ENCODE results near the gene MAP7D2. TPM values are rescaled to one million over a fixed set of nuclear protein-coding genes. Genes with fewer than 3 reads are reported as not detected.

The MAP7D2 gene
- total RNA-seq, 4 donors from 2014 or later = 2.1 to 4.4 (median 2.2) TPM; not detected in 1

- Histone ChIP-seq H3K4me3 (no peak overlapping the region), H3K9me3 (no peaks in the 10 kb centered on the region), H3K4me1 (no peaks in the 10 kb centered on the region), H3K36me3 (no peaks in the 10 kb centered on the region), H3K27ac (no peak overlapping the region), H3K27me3 (no peaks in the 10 kb centered on the region)
- in situ Hi-C loops (cut with MboI; ENCODE audit: low pct_ligation_motif_present in 1 of 4, low pct_unique_long_range_greater_than_20kb in 1 of 4, low sequenced_read_pairs in 3 of 4) (no loop called here), intact Hi-C loops (cut with DNase I; ENCODE audit: low total_unique reads) (no loop called here)
- TF ChIP-seq POLR2A (IDR thresholded peaks at IDR 0.05) = no peak
- TF ChIP-seq CTCF (IDR thresholded peaks at IDR 0.05) = no peak
- TF ChIP-seq POLR2AphosphoS5 (IDR thresholded peaks at IDR 0.05) = no peak
- no peak for TF ChIP-seq EP300 (IDR thresholded peaks at IDR 0.05; ENCODE audit: low read depth)
- 89% methylated on average over 8 of the region's 8 CpGs; no CpG with 5 or more reads in 1 of the 2 donors for WGBS, 2 donors (ENCODE audit: low coverage in 1 of 2)
- no peak for DNase-seq
These were observed 63.2 kb downstream of the MAP7D2 start for GRCh38 chrX:20053537-20053936.

GRCh38 chrX:20046864-20047263 is 69.8 kb downstream of the MAP7D2 start:
- no peak overlapping the region for H3K27ac ChIP-seq
- no peaks in the 10 kb centered on the region for H3K9me3 ChIP-seq
- WGBS, 2 donors (ENCODE audit: low coverage in 1 of 2) = 82 to 90% methylated on average over 2 to 4 of the region's 4 CpGs
- in situ Hi-C loops (cut with MboI; ENCODE audit: low pct_ligation_motif_present in 1 of 4, low pct_unique_long_range_greater_than_20kb in 1 of 4, low sequenced_read_pairs in 3 of 4) = no loop called here
- H3K27me3 ChIP-seq = no peaks in the 10 kb centered on the region
- H3K4me1 ChIP-seq = no peaks in the 10 kb centered on the region
- H3K4me3 ChIP-seq = no peak overlapping the region
- H3K36me3 ChIP-seq = no peaks in the 10 kb centered on the region
- no peak for DNase-seq
- intact Hi-C loops (cut with DNase I; ENCODE audit: low total_unique reads) = no loop called here
- TF ChIP-seq POLR2AphosphoS5 (IDR thresholded peaks at IDR 0.05) (no peak), CTCF (IDR thresholded peaks at IDR 0.05) (no peak), POLR2A (IDR thresholded peaks at IDR 0.05) (no peak), EP300 (IDR thresholded peaks at IDR 0.05; ENCODE audit: low read depth) (no peak)

GRCh38 chrX:20046223-20046622 is 70.5 kb downstream of the MAP7D2 start:
- Histone ChIP-seq H3K36me3 (no peaks in the 10 kb centered on the region), H3K27ac (no peak overlapping the region), H3K4me3 (no peak overlapping the region), H3K4me1 (no peaks in the 10 kb centered on the region), H3K9me3 (no peaks in the 10 kb centered on the region), H3K27me3 (no peaks in the 10 kb centered on the region)
- 61% methylated on average over 1 of the region's 1 CpG; no CpG with 5 or more reads in 1 of the 2 donors for WGBS, 2 donors (ENCODE audit: low coverage in 1 of 2)
- DNase-seq = no peak
- in situ Hi-C loops (cut with MboI; ENCODE audit: low pct_ligation_motif_present in 1 of 4, low pct_unique_long_range_greater_than_20kb in 1 of 4, low sequenced_read_pairs in 3 of 4) = no loop called here
- TF ChIP-seq CTCF (IDR thresholded peaks at IDR 0.05) = no peak
- intact Hi-C loops (cut with DNase I; ENCODE audit: low total_unique reads) = no loop called here

- H3K4me1 ChIP-seq = no peaks in the 10 kb centered on the region
- no peaks in the 10 kb centered on the region for H3K27me3 ChIP-seq
- 80% methylated on average over 7 of the region's 7 CpGs; no CpG with 5 or more reads in 1 of the 2 donors for WGBS, 2 donors (ENCODE audit: low coverage in 1 of 2)
- intact Hi-C loops (cut with DNase I; ENCODE audit: low total_unique reads) (no loop called here), in situ Hi-C loops (cut with MboI; ENCODE audit: low pct_ligation_motif_present in 1 of 4, low pct_unique_long_range_greater_than_20kb in 1 of 4, low sequenced_read_pairs in 3 of 4) (no loop called here)
- TF ChIP-seq POLR2A (IDR thresholded peaks at IDR 0.05) = no peak
- no peak for TF ChIP-seq POLR2AphosphoS5 (IDR thresholded peaks at IDR 0.05)
- no peak for TF ChIP-seq CTCF (IDR thresholded peaks at IDR 0.05)
- TF ChIP-seq EP300 (IDR thresholded peaks at IDR 0.05; ENCODE audit: low read depth) = no peak
- no peak overlapping the region for H3K27ac ChIP-seq
- no peaks in the 10 kb centered on the region for H3K9me3 ChIP-seq
- no peak for DNase-seq
- H3K36me3 ChIP-seq = no peaks in the 10 kb centered on the region
- H3K4me3 ChIP-seq = no peak overlapping the region
These were observed 74.5 kb downstream of the MAP7D2 start for GRCh38 chrX:20042221-20042620.

All from transverse colon (tissue), 4 donors.